Measurements from ENCODE around the gene KIAA1614.

KIAA1614 gene

DNA sequence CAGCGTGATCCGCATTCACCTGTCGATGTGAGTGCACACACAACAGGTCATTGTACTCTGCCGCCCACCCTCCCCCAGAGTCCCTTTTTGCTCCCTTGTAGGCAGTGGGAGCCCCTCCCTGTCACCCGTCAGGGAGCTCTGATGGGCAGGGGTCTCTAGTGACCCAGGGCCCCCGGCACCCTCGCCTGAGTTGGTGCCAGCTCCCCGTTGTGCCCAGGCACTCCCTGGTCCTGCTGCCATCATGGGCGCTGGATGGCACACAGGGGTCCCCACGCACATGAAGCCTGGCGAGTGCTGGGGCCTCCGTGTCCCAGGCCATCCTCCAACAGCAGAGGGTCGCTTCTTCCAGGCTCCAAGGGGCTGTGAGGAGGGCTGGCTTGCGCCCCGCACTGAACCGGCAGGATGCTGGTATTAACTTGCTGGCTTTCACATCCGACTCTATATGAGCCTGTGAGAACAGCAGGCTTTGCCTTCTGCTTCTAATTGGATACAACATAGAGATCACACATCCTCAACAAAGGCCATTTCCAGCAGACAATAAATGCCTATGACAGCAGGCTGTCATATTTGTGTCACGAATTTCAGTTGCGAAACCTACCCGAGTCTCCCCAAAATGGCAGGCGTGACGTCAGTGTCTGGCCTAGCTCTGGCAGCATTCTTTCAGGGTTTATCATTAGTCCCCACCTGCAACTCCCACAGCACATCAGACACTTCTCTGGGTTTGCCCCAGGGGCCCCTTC lies 35.4 kb downstream of the KIAA1614 start:
- no peak overlapping the region for H3K4me3 ChIP-seq (ENCODE audit: low read length)
- peak; percentile 22 for DNase-seq (ENCODE audit: low read depth)
- TF ChIP-seq, protein P1, sequence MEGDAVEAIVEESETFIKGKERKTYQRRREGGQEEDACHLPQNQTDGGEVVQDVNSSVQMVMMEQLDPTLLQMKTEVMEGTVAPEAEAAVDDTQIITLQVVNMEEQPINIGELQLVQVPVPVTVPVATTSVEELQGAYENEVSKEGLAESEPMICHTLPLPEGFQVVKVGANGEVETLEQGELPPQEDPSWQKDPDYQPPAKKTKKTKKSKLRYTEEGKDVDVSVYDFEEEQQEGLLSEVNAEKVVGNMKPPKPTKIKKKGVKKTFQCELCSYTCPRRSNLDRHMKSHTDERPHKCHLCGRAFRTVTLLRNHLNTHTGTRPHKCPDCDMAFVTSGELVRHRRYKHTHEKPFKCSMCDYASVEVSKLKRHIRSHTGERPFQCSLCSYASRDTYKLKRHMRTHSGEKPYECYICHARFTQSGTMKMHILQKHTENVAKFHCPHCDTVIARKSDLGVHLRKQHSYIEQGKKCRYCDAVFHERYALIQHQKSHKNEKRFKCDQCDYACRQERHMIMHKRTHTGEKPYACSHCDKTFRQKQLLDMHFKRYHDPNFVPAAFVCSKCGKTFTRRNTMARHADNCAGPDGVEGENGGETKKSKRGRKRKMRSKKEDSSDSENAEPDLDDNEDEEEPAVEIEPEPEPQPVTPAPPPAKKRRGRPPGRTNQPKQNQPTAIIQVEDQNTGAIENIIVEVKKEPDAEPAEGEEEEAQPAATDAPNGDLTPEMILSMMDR (conservative IDR thresholded peaks at IDR 0.05; ENCODE audit: low read length), result no peak

DNA sequence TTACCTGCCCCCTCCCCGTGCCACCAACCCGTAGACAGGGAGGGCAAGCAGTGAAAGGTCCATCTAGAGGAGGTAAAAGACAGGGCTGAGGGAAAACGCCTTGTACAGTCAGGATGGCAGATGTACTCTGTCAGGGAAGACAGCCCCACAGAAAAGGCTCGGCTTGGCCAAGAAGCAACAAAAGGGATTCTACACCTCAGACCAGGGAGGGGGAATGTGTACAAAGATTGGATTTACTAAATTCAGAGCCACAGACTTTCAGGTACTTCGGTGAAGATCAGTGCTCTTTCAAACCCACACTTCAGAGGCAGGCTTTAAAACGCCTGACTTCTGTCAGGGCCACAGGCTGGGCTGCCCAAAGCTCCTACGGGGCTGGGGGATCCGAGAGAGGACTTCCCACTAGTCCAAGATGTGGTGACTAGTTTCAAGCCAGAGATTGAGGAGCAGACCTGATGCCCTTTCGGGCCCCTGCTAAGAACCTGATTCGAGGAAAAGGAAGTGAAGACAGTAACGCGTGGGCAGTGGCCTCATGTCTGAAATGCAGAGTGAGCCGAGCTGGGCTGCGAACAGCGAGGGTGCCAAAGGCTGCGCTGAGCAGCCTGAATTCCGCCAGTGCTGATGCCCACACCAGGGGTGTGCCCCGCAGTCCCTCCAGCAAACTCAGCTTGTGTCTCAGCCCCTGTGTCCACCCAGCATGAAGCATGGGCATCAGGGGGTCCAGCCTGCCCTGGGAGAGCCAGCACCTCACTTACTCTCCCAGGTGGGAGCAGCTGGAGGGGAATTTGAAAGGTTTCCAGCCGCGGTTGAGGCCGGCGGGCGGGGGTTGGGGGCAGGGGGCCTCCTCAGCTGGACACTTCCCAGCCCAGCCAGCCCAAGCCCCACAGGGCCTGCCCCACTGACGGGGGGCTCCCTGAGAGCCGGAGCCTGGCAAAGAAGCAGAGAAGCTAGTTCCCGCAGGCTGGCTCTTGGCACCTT lies 36.2 kb downstream of the KIAA1614 start:
- no peak overlapping the region for H3K4me3 ChIP-seq (ENCODE audit: low read length)
- DNase-seq (ENCODE audit: low read depth), result no peak
- TF ChIP-seq, protein P1 (conservative IDR thresholded peaks at IDR 0.05; ENCODE audit: low read length), result no peak

GRCh38 chr1:180949616-180950000 lies 36.9 kb downstream of the KIAA1614 start:
- TF ChIP-seq, protein P1 (conservative IDR thresholded peaks at IDR 0.05; ENCODE audit: low read length), result no peak
- DNase-seq (ENCODE audit: low read depth), result no peak
- no peak overlapping the region for H3K4me3 ChIP-seq (ENCODE audit: low read length)

DNA sequence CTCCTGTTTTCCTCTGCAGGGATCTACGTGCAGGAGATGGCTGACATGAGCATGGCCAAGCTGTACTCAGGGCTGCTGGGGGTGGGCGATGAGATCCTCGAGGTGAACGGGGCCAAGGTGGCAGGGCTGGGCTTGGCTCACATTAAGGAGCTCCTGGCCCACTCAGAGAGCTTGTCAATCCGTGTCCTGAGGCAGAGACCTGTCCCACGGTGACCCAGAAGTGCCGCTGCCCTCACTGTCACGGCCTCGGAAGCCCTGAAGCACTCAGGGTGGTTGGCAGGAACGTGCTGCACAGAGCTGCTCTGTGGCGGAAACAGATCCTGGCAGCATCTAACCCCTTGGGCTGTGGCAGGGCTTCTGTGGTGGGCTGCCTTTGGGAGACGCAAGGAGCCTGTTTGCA lies 37.6 kb downstream of the KIAA1614 start:
- no peak for DNase-seq (ENCODE audit: low read depth)
- TF ChIP-seq, protein P1 (conservative IDR thresholded peaks at IDR 0.05; ENCODE audit: low read length), result no peak
- H3K4me3 ChIP-seq (ENCODE audit: low read length), result no peak overlapping the region

DNA sequence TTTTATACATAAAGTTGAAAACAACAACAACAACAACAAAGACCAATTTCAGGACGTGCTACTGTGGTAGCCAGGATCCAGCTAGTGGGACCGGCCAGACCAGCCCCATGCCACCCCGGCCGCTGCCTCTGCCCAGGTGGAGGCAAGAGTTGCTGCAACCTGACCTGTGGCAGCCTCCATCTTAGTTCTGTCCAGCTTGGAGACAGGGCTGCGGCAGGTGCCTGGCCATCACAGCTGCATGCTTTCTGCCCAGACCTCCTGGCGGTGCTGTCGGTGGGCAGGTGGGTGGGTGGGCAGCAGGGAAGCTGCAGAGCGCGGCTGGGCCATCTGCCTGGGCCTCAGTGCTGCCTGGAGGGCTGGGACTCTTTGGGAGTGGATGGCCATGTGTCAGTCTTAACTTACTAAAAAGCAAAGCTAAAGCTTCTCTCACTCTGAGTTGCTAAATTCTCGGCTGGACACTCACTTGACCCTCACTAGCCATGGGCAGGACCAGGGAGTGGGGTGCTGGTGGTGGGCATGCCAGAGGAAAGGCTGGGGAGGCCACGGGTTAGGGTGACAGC lies 38.6 kb downstream of the KIAA1614 start:
- no peak overlapping the region for H3K4me3 ChIP-seq (ENCODE audit: low read length)
- no peak for DNase-seq (ENCODE audit: low read depth)
- TF ChIP-seq, protein P1 (conservative IDR thresholded peaks at IDR 0.05; ENCODE audit: low read length), result no peak

DNA sequence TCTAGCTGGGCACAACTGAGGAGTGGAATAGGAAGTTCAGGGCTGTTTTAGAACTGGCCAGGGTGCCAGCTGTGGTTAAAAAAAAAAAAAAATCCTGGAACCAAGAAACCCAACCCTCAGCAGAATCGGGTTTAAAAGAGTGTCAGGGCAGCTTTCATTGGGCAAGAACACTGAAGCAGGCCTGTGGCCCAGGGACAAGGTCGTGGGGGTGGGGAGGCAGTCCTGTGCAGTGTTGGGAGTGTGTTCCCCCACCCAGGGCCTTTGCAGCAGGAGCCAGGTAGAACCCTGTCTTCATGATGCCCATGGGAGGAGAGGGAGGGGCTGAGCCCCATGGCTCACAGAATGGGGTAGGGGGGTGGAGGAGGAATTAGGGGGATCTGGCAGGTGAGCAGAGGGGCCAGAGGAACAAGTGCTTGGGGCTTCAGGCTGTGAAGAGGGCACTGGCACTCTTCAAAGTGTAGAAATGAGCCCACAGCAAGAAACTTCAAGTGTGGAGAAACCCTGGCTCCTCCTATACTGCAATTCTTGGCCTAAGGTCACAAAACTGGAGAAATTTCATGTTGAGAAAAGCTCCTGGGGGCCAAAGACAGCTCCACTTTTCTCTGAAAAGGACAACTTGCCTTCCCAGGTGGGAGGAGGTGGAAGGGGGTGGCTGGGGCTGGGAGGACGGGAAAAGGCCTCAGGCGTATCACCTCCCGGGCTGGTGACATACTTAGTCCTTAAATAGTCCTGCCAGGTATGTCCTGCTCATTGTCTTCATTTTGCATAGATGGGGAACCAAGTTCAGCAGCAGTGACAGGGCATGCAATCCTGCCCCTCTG lies 39.3 kb downstream of the KIAA1614 start:
- H3K4me3 ChIP-seq (ENCODE audit: low read length), result no peak overlapping the region
- no peak for DNase-seq (ENCODE audit: low read depth)
- TF ChIP-seq, protein P1 (conservative IDR thresholded peaks at IDR 0.05; ENCODE audit: low read length), result no peak

Measured in AG10803 (cell line).